ENCODE measurements around the gene AGMO.
A peak's percentile ranks its signal among the peaks of the same experiment; 100 is the strongest.
"Not testable (repeated sequence)": the region's sequence is repeated elsewhere in the genome, so short reads cannot be mapped to it uniquely, and the experiment has no call there.

Gene AGMO

DNA sequence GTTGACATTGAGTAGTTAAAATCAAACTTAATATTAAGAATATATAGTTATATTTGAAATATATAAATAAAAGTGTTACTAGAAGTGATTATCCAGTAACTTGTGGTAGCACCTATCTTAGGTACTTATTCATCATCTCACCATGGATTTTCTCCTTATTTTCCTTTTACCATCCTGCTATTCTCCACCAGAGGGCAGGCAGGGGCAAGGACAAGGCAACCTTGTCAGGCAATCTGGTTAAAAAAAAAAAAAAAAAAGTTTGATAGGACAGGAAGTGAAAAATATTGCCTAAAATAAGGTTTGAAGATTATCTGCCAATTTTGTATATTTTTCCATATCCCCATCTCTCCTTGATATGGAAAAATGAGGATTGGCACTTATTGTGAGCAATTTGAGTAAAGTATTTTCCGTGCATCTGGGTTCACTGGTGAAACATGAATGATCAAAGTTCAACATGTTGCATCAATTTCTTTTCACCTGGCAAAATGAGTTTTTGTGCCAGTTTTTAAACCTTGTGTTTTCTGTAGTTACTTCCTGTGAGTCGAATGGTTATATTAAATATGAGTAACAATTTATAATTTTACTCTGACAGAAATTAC lies 256.7 kb downstream of the AGMO start:
- DNase-seq = peak; percentile 70

DNA sequence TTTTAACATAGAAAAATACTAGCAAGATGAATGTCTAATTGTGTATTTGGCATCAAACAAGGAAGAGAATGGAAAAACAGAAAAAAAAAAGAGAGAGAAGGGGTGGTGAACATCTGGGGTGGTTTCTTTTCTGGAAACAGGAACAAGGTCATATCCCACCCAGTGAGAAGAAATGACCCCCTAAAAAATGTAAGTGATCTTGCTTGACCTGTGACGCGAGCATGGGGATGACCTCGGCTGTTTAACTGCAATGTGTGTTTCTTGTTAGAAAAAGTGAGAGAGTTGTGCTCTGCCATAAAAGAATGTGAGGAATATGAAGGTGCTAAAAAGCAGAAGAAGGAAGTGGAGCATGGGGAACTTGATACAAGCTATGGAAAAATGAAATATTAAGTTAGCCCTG lies 258.5 kb downstream of the AGMO start:
- DNase-seq = no peak

DNA sequence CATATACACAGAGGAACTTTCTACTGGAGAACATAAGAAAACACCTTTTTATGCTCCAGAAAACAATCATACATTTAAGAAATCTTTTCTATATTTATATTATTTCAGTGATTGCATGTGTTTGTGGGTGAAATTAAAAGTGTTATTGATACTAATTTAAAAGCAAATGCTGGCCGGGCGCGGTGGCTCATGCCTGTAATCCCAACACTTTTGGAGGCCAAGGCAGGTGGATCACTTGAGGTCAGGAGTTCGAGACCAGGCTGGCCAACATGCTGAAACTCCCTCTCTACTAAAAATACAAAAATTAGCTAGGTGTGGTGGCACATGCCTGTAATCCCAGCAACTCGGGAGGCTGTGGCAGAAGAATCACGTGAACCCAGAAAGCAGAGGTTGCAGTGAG lies 260.8 kb downstream of the AGMO start:
- not testable (repeated sequence) for DNase-seq

GRCh38 chr7:15292138-15292537 lies 269.7 kb downstream of the AGMO start:
- no peak for DNase-seq

DNA sequence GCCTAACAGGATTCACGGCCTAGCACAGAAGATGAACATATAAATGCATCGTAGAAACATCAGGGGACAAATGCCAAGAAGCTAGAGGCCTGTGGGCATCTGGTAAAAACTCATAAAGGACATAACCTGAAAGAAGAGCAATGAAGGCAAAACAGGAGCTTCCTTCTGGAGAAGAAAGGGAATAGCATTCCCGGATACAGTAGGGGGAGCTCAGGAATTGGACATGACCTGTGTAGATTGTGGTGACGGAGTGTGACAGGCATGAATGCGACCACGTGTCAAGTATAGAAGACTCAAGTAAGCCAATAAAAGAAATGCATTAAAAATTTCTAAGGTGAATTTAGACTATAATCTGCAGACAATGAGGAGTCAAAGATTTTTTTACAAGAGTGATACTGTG lies 270.1 kb downstream of the AGMO start:
- no peak for DNase-seq

DNA sequence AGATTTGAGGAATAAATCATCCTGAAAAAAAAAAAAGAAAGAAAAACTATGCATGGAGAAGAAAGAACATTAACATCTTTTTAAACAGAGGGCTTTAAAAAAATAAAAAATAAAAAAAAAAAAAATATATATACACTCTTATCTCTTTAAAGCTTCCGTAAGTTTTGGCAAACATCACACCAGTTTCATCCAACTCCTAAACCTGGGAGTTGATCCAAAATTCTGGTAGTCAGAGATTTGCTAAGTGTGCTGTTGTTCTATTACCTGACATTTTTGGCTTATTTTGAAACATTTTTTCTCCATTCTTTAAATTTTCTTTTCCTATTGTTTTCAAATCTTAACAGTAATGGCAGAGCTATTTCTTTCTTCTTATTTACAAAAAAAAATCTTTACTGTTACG lies 273.1 kb downstream of the AGMO start:
- peak; percentile 46 for DNase-seq

GRCh38 chr7:15284396-15284795 lies 277.4 kb downstream of the AGMO start:
- DNase-seq = no peak

DNA sequence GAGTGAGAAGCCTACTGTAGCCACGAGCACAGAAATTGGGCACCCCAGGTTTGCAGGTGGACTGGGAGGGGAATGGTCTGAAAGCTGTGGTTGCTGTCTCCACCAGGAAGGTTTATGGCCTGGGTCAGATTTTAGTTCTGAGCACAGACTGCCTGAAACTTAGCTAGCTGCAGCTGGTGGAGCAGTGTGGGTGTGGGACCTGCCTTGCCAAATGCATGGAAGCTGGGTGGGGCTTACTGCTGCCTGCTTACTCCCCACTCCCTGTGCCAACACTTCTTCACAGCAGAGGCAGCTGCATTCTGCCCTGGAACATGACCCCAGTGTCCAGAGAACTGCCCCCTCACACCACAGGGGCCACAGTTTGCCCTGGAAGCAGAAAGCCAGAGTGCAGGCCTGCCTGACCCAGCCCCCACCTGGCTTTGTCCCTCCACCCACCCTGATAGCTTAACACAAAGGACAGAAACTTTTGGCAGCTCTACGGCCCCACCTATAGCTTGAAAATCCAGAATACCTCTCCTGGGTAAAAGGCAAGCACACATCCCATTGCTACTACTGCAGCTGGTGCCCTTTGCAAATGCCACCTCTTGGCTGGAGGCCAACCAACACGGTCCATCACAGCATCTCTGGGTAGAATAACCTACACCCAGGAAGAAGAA lies 281.6 kb downstream of the AGMO start:
- DNase-seq = no peak

DNA sequence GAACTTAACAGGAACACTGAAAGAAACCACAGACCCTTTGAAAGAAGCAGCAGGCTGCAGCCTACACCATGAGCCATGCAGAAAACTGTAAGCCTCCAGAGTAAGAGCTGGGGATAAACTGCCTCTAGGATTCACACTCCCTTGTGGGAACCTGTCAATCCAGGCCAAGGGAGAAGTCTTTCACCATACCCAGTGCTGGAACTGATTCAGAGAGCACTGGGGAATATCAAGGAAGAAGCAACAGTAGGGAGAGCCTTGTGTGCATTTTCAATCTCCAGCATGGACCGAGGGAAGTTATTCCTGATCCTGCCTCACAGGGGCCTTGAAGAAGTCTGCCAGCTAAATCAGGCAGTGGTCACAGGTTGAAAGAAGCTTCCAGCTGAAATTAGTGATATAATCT lies 282.2 kb downstream of the AGMO start:
- no peak for DNase-seq

GRCh38 chr7:15257689-15258088 lies 304.1 kb downstream of the AGMO start:
- DNase-seq = no peak

DNA sequence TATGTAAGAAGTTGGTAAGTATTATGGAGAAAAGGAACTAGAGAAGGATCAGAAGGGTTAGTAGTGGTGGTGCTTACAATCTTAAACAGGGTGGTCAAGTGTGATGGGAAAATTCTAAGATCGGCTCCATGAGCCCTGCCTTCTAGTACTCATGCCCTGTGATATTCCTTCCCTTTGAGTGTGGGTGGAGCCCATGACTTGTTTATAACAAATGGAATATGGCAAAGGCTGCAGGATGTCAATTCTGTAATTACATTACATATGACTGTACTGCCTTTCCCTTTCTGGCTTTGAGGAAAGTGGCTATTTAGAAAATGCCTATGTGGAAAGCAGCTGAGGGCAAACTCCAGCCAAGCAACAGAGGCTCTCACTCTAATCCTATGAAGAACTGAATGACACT lies 309.6 kb downstream of the AGMO start:
- no peak for DNase-seq

DNA sequence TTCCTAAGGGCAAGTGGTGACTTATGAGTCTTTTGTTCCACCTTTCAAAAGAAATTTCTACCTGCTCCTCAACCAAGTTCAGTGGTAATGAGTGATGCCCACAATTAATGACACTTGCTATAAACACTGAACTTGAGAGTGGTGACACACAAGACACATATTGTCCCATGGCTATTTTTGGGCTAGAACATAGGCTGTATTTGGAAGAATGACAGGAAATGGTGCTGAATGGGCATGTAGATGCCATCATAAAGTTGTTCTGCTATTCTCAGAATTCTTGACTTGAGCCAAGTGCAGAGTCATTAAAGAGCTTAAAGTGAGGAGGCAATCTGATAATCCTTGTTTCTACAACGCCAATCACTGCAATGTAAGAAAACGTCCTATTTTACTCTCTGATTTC lies 313.3 kb downstream of the AGMO start:
- DNase-seq = no peak

DNA sequence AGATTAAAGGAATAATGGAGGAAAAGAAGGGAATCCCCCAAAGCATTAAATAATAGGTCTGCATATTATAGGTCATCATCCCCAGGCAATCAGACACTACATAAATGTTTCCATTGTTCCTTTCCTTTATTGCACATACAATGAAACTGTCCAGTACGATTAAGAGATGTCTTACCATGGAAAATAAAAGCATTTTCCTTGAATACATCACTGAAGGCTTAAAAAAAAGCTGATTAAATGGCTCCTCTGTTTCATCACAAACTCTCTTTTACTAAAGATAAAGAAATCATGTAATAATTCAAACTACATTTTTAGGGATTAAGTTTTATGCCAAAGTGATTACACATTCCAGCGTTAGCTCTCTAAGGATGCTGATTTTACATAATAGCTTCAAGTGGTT lies 316.0 kb downstream of the AGMO start:
- no peak for DNase-seq

- DNase-seq = no peak
Measured at GRCh38 chr7:15239801-15240200, 322.0 kb downstream of the AGMO start.

DNA sequence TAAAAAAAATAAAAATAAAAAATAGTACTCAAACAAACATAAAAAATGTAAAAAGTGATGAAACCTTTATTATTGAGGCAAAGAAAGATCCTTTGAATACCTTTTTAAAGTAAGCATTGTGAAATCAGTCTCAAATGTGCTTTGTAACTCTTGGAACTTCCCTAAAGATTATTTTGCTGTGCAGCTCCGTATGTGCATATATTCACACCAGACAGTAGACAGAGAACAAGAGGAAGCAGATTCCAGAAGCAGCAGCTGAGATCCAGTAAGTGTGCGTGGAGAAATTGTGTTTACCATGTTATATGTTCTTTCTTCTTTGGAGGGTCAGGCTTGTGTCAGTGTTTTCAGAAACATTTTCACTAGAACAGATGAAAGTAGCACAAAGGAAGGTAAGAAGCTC lies 324.9 kb downstream of the AGMO start:
- DNase-seq = no peak

DNA sequence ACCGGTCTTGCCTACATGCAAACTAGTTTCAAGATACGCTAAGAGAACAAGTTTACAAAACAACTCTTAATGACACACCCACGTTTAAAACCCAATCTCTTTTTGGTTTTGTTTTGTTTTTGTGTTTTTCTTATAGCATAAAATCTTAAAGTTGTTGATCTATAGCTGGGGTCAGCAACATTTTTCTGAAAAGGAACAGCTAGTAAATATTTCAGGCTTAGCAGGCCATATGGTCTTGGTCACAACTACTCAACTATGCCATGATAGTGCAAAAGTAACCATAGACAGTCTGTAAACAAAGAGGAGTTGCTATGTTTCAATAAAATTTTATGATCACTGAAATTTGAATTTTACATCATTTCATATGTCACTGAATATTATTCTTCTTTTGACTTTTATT lies 327.4 kb downstream of the AGMO start:
- DNase-seq = no peak

- peak; percentile 69 for DNase-seq
Measured at GRCh38 chr7:15228831-15229230, 333.0 kb downstream of the AGMO start.

DNA sequence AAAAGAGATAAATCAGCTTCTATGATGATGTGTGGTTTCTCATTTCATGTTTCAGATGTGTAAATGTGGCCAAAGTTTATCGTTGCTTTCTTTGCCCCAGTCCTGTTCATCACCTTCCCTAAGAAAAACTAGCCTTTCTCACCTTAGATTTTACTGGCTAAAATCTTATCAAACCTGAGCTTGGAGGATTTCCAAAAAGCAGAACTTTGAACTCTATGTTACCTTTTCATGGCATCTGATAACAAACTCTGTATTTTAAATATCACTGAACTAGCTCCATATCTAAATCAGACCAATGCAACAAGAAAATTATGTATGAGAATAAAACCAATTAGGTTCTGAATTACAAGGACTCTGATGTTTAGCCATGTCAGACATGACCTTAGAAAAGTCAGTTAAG lies 335.8 kb downstream of the AGMO start:
- no peak for DNase-seq

DNA sequence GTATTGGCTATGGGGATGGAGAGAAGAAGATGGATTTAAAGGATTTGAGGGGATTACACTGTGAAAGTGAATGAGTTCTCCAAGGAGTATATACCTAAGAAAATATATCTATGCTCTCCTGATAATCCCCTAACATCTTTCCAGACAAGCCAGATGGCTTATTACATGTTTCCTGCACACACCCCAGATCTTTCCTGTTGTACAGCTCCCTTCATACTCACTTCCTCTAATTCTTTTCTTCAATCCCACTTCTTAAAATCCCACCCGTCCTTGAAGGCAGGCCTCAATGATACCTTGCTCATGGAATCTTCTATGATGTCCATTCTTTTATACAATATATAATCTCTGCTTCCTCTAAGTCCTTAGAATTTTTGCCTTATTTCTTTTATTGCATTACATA lies 342.1 kb downstream of the AGMO start:
- no peak for DNase-seq

DNA sequence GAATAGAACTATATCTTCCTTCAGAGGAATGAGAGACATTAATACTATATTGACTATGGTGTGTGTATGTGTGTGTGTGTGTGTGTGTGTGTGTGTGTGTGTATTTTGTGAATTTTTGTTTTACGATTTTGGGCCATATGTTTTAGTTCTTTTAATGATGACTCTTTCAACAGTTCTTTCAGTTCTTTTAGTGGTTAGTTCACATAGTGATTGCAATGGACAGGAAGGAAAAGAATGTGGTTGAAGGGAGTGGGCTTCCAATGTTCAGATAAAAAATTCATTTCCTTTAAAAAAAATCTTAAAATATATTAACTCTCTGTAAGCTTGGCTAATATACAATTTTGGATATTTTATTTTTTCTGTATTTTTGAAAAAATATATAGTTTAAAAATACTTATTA lies 343.6 kb downstream of the AGMO start:
- no peak for DNase-seq

DNA sequence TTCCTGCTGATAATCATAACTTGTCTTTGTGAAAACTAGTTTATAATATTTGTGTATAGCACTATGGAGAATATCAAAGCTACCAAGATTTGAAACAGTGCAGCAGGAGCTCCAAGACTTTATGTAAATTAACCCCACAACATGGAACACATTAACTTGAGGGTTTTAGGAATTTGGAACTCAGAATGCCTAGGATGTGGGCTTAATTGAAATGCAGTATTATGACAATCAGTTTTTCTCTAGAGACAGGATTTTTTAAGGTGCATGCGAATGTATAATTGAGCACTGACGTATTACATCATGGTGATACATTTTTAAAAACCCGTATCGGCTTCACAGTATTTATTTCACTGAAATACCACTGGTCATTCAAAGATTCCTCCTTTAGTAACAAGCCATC lies 346.2 kb downstream of the AGMO start:
- peak; percentile 76 for DNase-seq

- peak; percentile 52 for DNase-seq
Measured at GRCh38 chr7:15214976-15215375, 346.8 kb downstream of the AGMO start.

GRCh38 chr7:15213093-15213492 lies 348.7 kb downstream of the AGMO start:
- no peak for DNase-seq

DNA sequence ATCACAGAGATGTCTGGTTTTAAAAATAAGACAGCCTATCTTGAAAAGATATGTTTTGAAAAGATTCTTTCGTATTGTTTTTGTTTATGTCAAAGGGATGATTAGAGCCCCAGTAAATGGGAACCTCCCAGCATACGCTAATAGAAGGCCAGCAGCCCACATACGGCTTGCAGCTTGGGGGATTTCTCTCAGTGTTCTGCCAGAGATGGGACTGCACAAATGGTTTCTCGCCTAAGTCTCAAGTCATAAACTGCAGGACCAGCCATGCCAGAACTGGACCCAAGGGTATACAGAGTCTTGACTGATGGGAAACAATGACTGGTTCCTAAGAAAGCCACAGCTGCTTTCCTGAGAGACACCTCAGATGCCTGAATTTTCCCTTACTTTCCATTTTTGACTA lies 352.4 kb downstream of the AGMO start:
- no peak for DNase-seq

DNA sequence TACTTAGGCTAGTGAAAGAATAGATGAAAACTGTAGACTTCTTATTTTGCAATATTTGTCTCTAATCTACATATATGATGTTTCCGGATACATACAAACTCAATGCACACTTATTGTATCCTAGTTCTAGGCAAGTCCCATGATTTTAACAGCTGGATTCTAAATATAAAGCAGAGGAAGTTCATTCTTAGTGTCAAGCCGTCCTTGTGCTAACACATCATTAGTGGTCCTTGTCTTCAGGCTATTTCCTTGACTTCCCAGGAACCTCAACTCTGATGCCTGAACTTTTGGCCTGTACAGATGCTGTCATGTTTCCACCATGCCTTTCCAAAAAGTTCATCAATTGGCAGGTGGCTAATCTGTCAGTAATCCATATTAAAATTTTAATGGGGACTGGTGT lies 357.4 kb downstream of the AGMO start:
- DNase-seq = no peak

All from fibroblast of upper back skin (primary cell).